HepG2 (cell line): ENCODE data around the gene ITM2A. TPM values are rescaled to one million over a fixed set of nuclear protein-coding genes. Genes with fewer than 3 reads are reported as not detected.

Experiments used
- ATAC-seq: fragments of 200-7000 bp; cut with Tn5 transposase; 3 replicates; pipeline ENCODE4 v1.9.1; 2020; ENCODE audit warnings: mild to moderate bottlenecking, moderate library complexity
- BruUV-seq: library from RNA; stranded (reverse); fragments of 400-500 nt; replicated peaks from 2 replicates; lab custom pipeline; 2021; lab: Mats Ljungman, UMichigan
- CTCF ChIA-PET: fragments of 300-600 bp; formaldehyde crosslinking; extraction: SDS; loops from one replicate; lab custom pipeline; 2021; ENCODE audit warnings: low total read pairs, inconsistent platforms, low intra/inter-chr PET ratio; lab: Yijun Ruan, JAX
- POLR2A ChIA-PET: fragments of 350-600 bp; sonication (Branson Sonifier 250); formaldehyde crosslinking; loops from one replicate; lab custom pipeline; 2020; ENCODE audit warnings: antibody characterized with exemption, inconsistent platforms; lab: Yijun Ruan, JAX
- DNase-seq: peaks from one replicate; pipeline ENCODE4 v3.0.0-alpha.2; 2015; ENCODE audit warnings: low spot score
- FAIRE-seq: peaks from 3 replicates; lab custom pipeline; 2011; peaks lifted over from hg19 to GRCh38; lab: Jason Lieb, UNC
- H2AFZ ChIP-seq: one replicate; pipeline ENCODE4 v1.6.1; 2011; ENCODE audit warnings: low read length, inconsistent platforms
- H3K27ac ChIP-seq: fragments of 300-600 bp; 3 replicates; pipeline ENCODE4 v1.8.0; 2011; ENCODE audit warnings: mixed run types, mild to moderate bottlenecking, mixed read lengths, low read length, inconsistent platforms; ENCODE audit not compliant: insufficient read depth; ENCODE audit errors: extremely low read length
- H3K27me3 ChIP-seq, 2 experiments: fragments of 200-600 bp in 1 of 2; 2 replicates in 1 of 2; 3 replicates in 1 of 2; pipeline versions ENCODE4 v1.6.0 to v1.8.0; 2011; ENCODE audit warnings: low read length in 2 of 2, mild to moderate bottlenecking in 2 of 2, moderate library complexity in 2 of 2, inconsistent platforms in 1 of 2; ENCODE audit not compliant: insufficient read depth in 2 of 2, control insufficient read depth in 1 of 2
- H3K36me3 ChIP-seq, 2 experiments: fragments of 200-600 bp in 1 of 2; replicated peaks in 1 of 2; 2 replicates in 1 of 2; 3 replicates in 1 of 2; pipeline versions ENCODE4 v1.5.1 to v1.8.0; 2011; ENCODE audit warnings: low read length in 2 of 2, inconsistent platforms in 1 of 2; ENCODE audit not compliant: insufficient read depth in 2 of 2, control insufficient read depth in 1 of 2
- H3K4me1 ChIP-seq: 2 replicates; pipeline ENCODE4 v1.5.1; 2012; ENCODE audit warnings: low read length, inconsistent platforms; ENCODE audit not compliant: insufficient read depth
- H3K4me2 ChIP-seq: 2 replicates; pipeline ENCODE4 v1.6.0; 2011; ENCODE audit warnings: low read depth, low read length, inconsistent platforms
- H3K4me3 ChIP-seq, 3 experiments: fragments of 200-600 bp in 1 of 3; sonication (generic), shearing (Covaris generic) in 1 of 3; replicated peaks in 1 of 3; 2 replicates each; pipeline ENCODE4 v1.5.1; 2011 to 2016; ENCODE audit warnings: low read length in 3 of 3, inconsistent platforms in 2 of 3, low read depth in 2 of 3, mild to moderate bottlenecking in 2 of 3, control low read depth in 1 of 3, mixed read lengths in 1 of 3; ENCODE audit not compliant: insufficient read depth in 1 of 3
- H3K79me2 ChIP-seq: one replicate; pipeline ENCODE4 v1.6.1; 2011; ENCODE audit warnings: low read length, inconsistent platforms; ENCODE audit not compliant: insufficient read depth
- H3K9ac ChIP-seq: 2 replicates; pipeline ENCODE4 v1.6.0; 2011; ENCODE audit warnings: mild to moderate bottlenecking, low read depth, low read length, inconsistent platforms; ENCODE audit not compliant: insufficient read depth
- H3K9me3 ChIP-seq: 2 replicates; pipeline ENCODE4 v1.5.1; 2012; ENCODE audit warnings: mild to moderate bottlenecking, low read length
- H4K20me1 ChIP-seq: 2 replicates; pipeline ENCODE4 v1.6.0; 2011; ENCODE audit warnings: inconsistent platforms, mild to moderate bottlenecking, low read length, moderate library complexity; ENCODE audit not compliant: insufficient read depth
- GABPB1 ChIP-seq: IDR thresholded peaks from 2 replicates; pipeline ENCODE4 v1.6.1; 2016; ENCODE audit warnings: mild to moderate bottlenecking, missing genetic modification reagents, moderate library complexity, missing compliant biosample characterization
- HOXD1 ChIP-seq: sonication (generic); formaldehyde crosslinking; IDR thresholded peaks from 2 replicates; pipeline ENCODE4 v1.5.0; 2020; ENCODE audit warnings: missing genetic modification reagents
- IKZF5 ChIP-seq: IDR thresholded peaks from 2 replicates; pipeline ENCODE4 v1.6.1; 2018; ENCODE audit warnings: missing genetic modification reagents, mild to moderate bottlenecking, missing compliant biosample characterization
- JARID2 ChIP-seq: sonication (generic); formaldehyde crosslinking; IDR thresholded peaks from 2 replicates; pipeline ENCODE4 v1.8.1; 2023; ENCODE audit warnings: missing genetic modification reagents, inconsistent platforms; ENCODE audit not compliant: insufficient replicate concordance
- KLF13 ChIP-seq: sonication (generic); formaldehyde crosslinking; IDR thresholded peaks from 2 replicates; pipeline ENCODE4 v1.4.0; 2020; ENCODE audit warnings: mild to moderate bottlenecking, missing genetic modification reagents
- MIER3 ChIP-seq: IDR thresholded peaks from 2 replicates; pipeline ENCODE4 v1.6.1; 2016; ENCODE audit warnings: missing compliant biosample characterization, borderline replicate concordance
- MLX ChIP-seq: IDR thresholded peaks from 2 replicates; pipeline ENCODE4 v1.6.1; 2016
- NCOA5 ChIP-seq: sonication (generic); formaldehyde crosslinking; IDR thresholded peaks from 2 replicates; pipeline ENCODE4 v1.4.0; 2020; ENCODE audit warnings: missing genetic modification reagents
- NFRKB ChIP-seq: fragments of 450-650 bp; IDR thresholded peaks from 2 replicates; pipeline ENCODE4 v1.6.1; 2017
- TCF7 ChIP-seq: sonication (generic); IDR thresholded peaks from 2 replicates; pipeline ENCODE4 v1.6.1; 2016; ENCODE audit warnings: antibody characterized with exemption, low read depth
- ZBTB38 ChIP-seq: sonication (generic); formaldehyde crosslinking; IDR thresholded peaks from 2 replicates; pipeline ENCODE4 v1.5.1; 2020; ENCODE audit warnings: mild to moderate bottlenecking, missing genetic modification reagents
- ZNF274 ChIP-seq: sonication (generic); formaldehyde crosslinking; IDR thresholded peaks from 2 replicates; pipeline ENCODE4 v1.5.1; 2020; ENCODE audit warnings: mild to moderate bottlenecking, missing genetic modification reagents
- ZNF496 ChIP-seq: sonication (generic); formaldehyde crosslinking; IDR thresholded peaks from 2 replicates; pipeline ENCODE4 v1.8.1; 2023; ENCODE audit warnings: mild to moderate bottlenecking, moderate library complexity, missing genetic modification reagents; ENCODE audit not compliant: insufficient replicate concordance
- ZNF577 ChIP-seq: sonication (generic); formaldehyde crosslinking; IDR thresholded peaks from 2 replicates; pipeline ENCODE4 v1.4.0; 2020; ENCODE audit warnings: mild to moderate bottlenecking, low read depth, missing genetic modification reagents, borderline replicate concordance
- ZNF724P ChIP-seq: sonication (generic); formaldehyde crosslinking; IDR thresholded peaks from 2 replicates; pipeline ENCODE4 v1.8.0; 2022; ENCODE audit warnings: missing genetic modification reagents, borderline replicate concordance
- ZNF792 ChIP-seq: IDR thresholded peaks from 2 replicates; pipeline ENCODE4 v1.6.1; 2016
- WGBS: methylation state at CpG from one replicate; pipeline ENCODE4 v1.1.6; 2017; ENCODE audit warnings: low lambda C conversion rate; 5-methylcytosine and 5-hydroxymethylcytosine counted together
- in situ Hi-C: cut with HindIII; loops from 2 replicates; pipeline ENCODE4 v1.10.0; 2017; ENCODE audit warnings: low pct_unique_long_range_greater_than_20kb; ENCODE audit not compliant: extremely low pct_ligation_motif_present
- intact Hi-C: fragments of 100-400 bp; cut with micrococcal nuclease; formaldehyde crosslinking; loops from one replicate; pipeline ENCODE4 v1.10.0; 2022; ENCODE audit not compliant: unreplicated experiment
- polyA plus RNA-seq, 8 experiments: library from polyadenylated mRNA; depleted of rRNA in 3 of 8; stranded (reverse) in 7 of 8; unstranded in 1 of 8; fragments of >200 nt; fragmentation: Illumina TruSeq in 4 of 8; extraction: Trizol in 4 of 8; gene quantifications; 2 replicates each; pipeline versions ENCODE4 v1.2.1 to v1.2.3, GENCODE V29; 2011 to 2016; ENCODE audit warnings: low read depth in 4 of 8, missing spikeins in 1 of 8, mixed read lengths in 1 of 8; ENCODE audit not compliant: insufficient read depth in 1 of 8
- total RNA-seq, 5 experiments: library from RNA; depleted of rRNA; stranded (reverse); fragments of >200 nt; fragmentation: Illumina TruSeq; extraction: Trizol; gene quantifications; 2 replicates each; pipeline ENCODE4 v1.2.3, GENCODE V29; 2016; ENCODE audit warnings: low read depth in 1 of 5

ITM2A gene
- total and polyA plus RNA-seq, 2 of the 13 experiments (the other 11 are each of a cell fraction or from before 2014, with no cell fraction given): not detected

GRCh38 chrX:79415056-79415455, 47.9 kb upstream of the ITM2A start:
- in situ Hi-C loops (no loop called here), intact Hi-C loops (no loop called here)
- Histone ChIP-seq H3K27me3 (no peaks in the 10 kb centered on the region), H3K4me2 (no peak overlapping the region), H3K27ac (no peak overlapping the region), H3K4me1 (no peaks in the 10 kb centered on the region), H3K9ac (no peak overlapping the region), H3K4me3 (no peak overlapping the region), H3K36me3 (no peaks in the 10 kb centered on the region), H4K20me1 (no peaks in the 10 kb centered on the region), H2AFZ (no peak overlapping the region), H3K79me2 (no peaks in the 10 kb centered on the region), H3K9me3 (no peaks in the 10 kb centered on the region)
- no peak for TF ChIP-seq ZNF496 (CRISPR knock-in tag)
- no peak for TF ChIP-seq ZNF577 (CRISPR knock-in tag)
- no peak for TF ChIP-seq GABPB1 (CRISPR knock-in tag)
- no peak for TF ChIP-seq TCF7
- no peak for TF ChIP-seq IKZF5 (CRISPR knock-in tag)
- TF ChIP-seq JARID2 (CRISPR knock-in tag): no peak
- TF ChIP-seq MIER3 (CRISPR knock-in tag): no peak
- no peak for TF ChIP-seq MLX (CRISPR knock-in tag)
- TF ChIP-seq HOXD1 (CRISPR knock-in tag): no peak
- TF ChIP-seq NCOA5 (CRISPR knock-in tag): no peak
- TF ChIP-seq ZNF724P (CRISPR knock-in tag): no peak
- TF ChIP-seq ZNF274: no peak
- no peak for TF ChIP-seq KLF13 (CRISPR knock-in tag)
- no peak for TF ChIP-seq ZNF792 (CRISPR knock-in tag)
- TF ChIP-seq NFRKB: no peak
- TF ChIP-seq ZBTB38 (CRISPR knock-in tag): no peak
- BruUV-seq: no TSS peak
- no peak for DNase-seq
- WGBS: 0% methylated on average over 2 of the region's 2 CpGs
- FAIRE-seq: no peak
- CTCF ChIA-PET: no interaction called here
- no peak for ATAC-seq
- POLR2A ChIA-PET: no interaction called here
